ENCODE data around the gene CCDC88C.
"Not testable (repeated sequence)": the region's sequence is repeated elsewhere in the genome, so short reads cannot be mapped to it uniquely, and the experiment has no call there.

CCDC88C gene

DNA sequence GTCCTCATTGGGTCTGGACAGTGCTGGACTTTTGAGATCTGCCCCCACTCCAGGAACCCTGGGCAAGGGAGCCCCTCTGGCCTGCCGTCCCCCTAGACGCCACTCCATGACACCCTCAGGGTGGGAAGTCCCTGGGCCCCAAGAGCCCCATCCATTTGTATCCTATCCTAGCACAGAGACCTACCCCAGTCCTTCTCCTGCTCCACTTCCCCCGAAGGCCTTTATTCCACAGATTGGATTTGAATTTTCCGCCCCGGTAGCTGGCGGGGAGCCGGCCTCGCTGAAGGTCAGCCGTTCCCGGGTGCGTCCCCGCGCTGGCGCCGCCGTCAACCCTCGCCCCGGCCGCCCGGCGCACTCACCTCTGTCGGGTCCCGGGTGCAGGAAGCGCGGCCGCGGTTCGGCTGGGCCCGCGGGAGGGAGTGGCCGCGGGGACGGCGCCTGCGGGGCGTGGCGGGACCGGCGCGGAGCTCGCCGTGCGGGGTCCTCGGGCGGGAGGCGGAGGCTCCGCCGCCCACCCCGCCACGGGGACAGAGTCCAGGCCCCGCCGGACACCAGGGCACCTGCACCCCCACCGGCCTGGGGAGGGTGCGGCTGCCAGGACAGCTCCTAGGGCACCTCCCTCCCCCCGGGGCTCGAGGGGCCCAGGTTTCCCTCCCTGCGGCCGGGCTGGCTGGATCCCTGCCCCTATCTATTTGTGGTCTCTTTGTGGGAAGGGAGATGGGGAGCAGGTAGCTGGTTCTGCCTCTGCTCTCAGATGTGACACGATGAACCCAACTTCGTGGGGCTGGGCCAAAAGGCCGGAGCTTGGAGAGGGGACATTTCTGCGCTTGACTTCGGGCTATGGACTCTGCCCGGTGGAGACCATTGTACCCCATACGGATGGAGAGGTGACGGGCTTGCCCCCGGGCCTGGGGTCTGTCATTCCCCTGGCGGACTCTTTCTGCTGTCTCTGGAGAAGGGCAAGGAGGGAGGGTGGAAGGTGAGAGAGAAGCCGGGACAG, 153.2 kb downstream of the CCDC88C start:
- peak in 2 of 3 donors; percentile 27 to 60 for DNase-seq

GRCh38 chr14:91263329-91263728, 154.3 kb downstream of the CCDC88C start:
- DNase-seq = no peak

DNA sequence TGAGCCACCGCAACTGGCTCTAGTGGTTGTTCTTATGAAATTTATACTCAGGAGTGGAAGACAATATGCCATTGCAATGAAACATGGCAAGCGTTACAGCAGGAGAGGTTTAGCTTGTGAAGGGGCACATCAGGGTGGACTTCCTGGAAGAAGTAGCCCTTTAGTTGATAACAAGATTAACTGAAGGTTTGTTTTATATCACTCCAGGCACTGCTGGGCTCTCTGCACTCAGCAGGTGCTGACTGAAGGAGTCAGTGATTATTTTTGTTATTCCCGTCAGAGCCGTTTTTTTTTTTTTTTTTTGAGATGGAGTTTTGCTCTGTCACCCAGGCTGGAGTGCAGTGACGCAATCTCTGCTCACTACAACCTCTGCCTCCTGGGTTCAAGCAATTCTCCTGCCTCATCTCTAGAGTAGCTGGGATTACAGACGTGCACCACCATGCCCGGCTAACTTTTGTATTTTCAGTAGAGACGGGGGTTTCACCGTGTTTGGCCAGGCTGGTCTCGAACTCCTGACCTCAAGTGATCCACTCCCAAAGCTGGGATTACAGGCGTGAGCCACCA, 155.6 kb downstream of the CCDC88C start:
- no peak for DNase-seq

DNA sequence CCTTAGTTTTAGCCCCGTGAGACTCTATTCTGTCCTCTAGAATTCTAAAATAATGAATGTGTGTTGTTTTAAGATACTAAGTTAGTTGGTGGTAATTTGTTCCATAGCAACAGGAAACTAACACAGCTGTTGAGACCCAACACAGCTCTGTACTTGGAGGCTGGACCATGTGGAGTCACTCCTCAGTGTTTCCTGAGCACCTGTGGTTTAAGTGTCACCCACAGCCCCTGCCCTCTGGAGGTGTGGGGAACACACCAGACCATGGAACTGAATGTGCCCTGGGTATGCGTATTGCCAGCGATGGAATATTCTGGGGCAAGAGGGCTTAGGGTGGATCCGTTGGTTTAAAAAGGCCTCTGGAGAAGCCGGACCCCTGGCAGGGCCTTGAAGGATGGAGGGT, 156.5 kb downstream of the CCDC88C start:
- no peak for DNase-seq

DNA sequence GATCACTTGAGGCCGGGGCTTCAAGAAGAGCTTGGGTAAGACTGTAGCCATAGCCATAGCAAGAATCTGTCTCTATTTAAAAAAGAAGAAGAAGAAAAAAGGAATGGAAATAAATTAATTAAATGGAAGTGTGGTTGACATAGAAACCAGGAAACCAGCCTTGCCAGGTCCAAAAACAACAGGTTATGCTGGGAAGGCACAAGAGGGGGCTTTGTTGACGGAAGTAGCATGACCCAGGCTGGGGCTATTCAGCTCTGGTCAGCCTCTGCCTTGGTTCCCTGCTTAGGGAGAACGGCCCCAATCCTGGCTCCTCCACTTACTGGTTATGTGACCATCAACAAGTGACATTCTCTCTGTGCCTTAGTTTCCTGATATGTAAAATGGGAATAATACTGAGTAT, 158.7 kb downstream of the CCDC88C start:
- no peak for DNase-seq

DNA sequence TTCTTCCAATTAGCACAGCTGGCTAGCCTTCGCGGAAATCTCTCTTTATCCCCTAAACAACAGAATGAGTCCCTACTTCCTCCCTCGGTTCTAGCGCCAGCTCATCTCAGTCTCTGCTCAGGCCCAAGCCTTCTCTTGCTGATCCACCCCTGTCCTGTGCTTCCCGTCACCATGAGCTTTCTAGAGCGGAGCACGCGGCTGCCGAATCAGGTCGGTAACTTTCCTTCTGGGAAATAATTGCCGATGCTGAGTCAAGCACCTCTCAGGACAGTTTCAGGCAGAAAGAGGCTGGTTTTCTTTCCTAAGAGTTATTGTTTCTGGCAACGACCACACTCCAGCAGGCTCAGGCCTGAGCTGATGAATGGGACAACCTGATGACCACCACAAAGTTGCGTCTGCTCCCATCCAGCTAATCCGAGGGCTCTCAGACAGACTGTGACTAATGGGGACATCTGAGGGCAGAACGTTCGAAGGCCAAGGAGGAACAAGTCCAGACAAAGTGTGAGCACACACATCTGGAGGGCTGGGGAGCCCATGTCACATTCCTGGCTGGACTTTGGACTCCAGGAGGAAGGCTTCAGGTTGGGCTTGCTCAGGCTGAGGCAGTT, 159.5 kb downstream of the CCDC88C start:
- DNase-seq = peak; percentile 42 to 60 (median 49)

DNA sequence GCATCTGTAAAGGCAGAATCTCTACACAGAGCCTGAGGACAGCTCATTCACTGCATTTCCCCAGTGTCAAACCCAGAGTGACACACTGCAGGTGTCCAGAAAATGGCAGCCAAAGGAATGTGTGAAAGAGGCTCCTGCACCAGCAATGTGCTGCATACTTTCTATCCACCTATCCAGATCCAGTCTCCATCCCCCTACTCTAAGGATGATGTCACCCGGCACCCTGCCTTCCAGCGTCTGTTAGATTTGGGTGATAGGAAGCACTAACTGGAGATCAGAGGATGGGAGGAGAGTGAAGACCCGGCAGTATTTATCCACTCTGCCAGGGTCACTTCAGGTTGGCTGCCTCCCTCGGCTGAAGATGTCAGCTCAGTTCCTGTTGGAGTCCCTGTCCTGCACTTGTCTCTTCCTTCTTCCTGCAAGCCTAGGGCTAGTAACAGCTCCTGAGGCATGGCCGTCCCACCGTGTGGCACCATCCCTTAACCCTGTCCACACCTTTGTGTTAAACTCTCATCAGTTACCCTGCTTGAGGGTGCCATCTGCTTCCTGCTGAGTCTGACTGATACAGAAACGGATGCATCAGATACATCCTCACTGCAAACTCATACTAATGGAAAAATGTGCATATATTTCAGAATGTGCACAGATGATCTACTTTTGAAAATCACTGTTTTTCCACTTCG, 160.2 kb downstream of the CCDC88C start:
- DNase-seq = no peak

GRCh38 chr14:91256661-91257060, 161.0 kb downstream of the CCDC88C start:
- no peak for DNase-seq

- no peak for DNase-seq
Observed at GRCh38 chr14:91255026-91255695, 162.5 kb downstream of the CCDC88C start.

GRCh38 chr14:91254461-91254860, 163.2 kb downstream of the CCDC88C start:
- no peak for DNase-seq

DNA sequence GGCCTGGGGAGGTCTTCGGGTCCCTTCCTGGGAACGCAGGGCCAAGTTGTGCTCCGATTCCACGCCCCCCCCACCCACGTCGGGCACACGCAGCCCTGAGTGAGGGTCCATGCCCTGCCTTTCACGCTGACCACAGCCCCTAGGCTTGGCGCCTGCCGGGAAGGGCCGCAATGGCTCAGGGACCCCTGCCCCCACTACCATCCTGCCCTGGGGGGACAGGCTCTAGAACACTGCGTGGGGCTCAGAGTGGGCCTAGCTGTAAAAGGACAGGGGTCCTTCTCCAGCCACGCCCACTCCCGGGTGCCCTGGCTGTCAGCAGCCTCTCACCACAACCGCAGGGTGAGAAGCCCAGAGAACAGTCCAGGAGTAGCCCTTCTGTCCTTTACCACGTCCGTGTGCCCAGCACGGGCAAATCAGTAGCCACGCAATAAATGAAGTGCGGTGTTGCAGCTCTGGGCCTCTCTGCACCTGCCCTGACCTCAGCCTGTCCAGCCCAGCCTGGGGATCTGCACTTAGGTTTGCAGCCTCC, 163.8 kb downstream of the CCDC88C start:
- DNase-seq = no peak

GRCh38 chr14:91252871-91253794, 164.5 kb downstream of the CCDC88C start:
- peak in 2 of 3 donors; percentile 57 to 79 for DNase-seq

- no peak for DNase-seq
Observed at GRCh38 chr14:91250912-91251311, 166.7 kb downstream of the CCDC88C start.

DNA sequence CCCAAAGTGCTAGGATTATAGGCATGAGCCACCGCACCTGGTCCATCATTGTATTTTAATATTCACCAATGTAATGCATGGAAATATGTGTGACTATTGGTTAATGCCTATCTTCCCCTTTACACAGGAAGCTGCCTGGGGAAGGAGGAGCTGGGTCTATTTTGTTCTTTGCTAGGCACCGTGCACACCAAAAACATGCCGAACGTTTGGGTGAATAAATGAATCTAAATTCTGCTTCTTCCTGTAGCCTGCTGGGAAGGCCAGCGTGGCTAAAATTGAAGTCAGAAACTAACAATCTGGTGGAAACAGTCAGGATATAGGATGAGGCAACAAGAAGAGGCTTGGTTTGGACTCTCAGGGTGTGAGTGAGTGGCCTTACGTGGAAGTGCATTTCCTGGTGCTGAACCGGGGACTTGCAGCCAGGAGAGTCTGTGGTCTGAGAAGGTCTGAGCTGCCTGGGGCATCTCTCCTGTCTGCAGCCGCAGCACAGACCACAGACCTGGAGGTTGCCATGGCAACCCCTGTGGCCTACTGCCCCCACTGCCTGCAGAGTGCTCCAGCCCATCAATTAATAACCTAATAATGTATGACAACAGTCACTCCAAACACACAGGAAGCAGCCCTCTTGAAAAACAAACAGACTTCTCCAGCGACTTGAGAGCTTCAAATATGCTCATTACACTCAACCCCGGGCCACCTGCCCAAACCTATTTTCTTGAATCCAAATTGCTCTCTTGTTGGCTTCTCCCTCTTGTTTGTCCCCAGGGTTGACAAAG, 167.6 kb downstream of the CCDC88C start:
- peak; percentile 36 to 42 (median 41) for DNase-seq

- DNase-seq = no peak
Observed at GRCh38 chr14:91246051-91246852, 171.4 kb downstream of the CCDC88C start.

DNA sequence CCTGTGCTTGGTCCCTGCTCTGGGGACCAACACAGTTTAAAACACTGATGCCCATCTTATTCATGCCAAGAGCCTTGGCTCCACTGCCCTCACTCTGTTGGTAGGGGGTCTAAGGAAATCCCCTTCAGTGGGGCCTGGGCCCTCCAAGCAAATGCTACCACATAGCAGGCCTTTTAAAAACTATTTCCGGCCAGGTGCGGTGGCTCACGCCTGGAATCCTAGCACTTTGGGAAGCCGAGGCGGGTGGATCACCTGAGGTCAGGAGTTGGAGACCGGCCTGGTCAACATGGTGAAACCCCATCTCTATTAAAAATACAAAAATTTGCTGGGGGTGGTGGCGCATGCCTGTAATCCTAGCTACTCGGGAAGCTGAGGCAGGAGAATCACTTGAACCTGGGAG, 172.0 kb downstream of the CCDC88C start:
- not testable (repeated sequence) for DNase-seq

DNA sequence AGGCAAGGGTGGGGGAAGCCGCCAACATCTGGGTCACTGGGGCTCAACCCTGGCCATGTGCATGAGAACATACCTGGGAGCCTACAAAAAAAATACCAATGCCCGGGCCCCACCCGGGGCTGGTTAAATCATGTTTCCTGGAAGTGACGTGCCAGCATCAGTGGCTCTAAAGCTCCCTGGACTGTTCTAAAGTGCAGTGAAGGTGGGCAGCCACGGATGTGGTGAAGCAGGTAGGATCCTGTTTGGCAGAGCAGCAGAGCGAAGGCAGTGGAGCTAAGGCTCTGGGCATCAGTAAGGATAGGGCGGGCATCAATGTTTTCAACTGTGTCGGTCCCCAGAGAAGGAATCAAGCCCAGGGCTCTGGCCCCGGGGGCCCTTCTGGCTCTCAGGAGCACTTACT, 172.6 kb downstream of the CCDC88C start:
- DNase-seq = no peak

GRCh38 chr14:91244501-91244901, 173.1 kb downstream of the CCDC88C start, which contains the start of gene GPR68:
GPR68 (minus strand) TSS chr14:91244704; CDS start chr14:91235050, 9,654 bp downstream.
- DNase-seq = peak; percentile 85 to 89 (median 86)

DNA sequence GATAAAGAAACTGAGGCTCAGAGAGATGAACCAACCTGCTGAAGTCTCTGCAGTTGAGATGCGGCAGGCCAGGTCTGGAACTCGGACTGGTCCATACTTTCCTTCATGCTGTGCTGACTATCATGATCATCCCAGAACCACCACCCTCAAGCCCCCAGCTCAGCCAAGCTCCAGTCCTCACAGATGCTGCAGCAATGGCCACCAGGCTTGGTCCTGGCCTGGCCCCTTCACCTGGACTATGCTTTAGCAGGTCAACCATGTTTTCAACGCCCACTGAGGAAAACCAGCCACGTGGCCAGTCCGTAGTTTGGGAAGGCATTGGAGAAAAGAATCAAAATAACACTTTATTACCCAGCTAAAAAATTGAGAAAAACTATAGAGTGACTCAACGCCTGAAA, 174.5 kb downstream of the CCDC88C start:
- DNase-seq = no peak

All from suppressor macrophage treated with lipopolysaccharide for 1 hour (primary cell).